Endothelial cell of umbilical vein (primary cell): ENCODE measurements around the gene PIKFYVE. TPM values are rescaled to one million over a fixed set of nuclear protein-coding genes. Genes with fewer than 3 reads are reported as not detected.

ENCODE experiments used
- BruUV-seq: library from RNA; stranded (reverse); fragments of 400-500 nt; replicated peaks from 2 replicates; lab custom pipeline; 2021; lab: Mats Ljungman, UMichigan
- CTCF ChIA-PET: fragments of 300-600, 350-600 bp; sonication (Branson Sonifier 250); formaldehyde crosslinking; loops from one replicate; lab custom pipeline; 2021; ENCODE audit warnings: antibody characterized with exemption, inconsistent platforms; lab: Charles Lee
- POLR2A ChIA-PET: fragments of 300-600, 350-600 bp; sonication (Branson Sonifier 250); formaldehyde crosslinking; loops from one replicate; lab custom pipeline; 2021; ENCODE audit warnings: antibody characterized with exemption, inconsistent platforms; lab: Charles Lee
- DNase-seq: peaks from one replicate; pipeline ENCODE4 v3.0.0-alpha.2; 2011; ENCODE audit warnings: low read depth, low spot score
- FAIRE-seq: peaks from 2 replicates; lab custom pipeline; 2011; peaks lifted over from hg19 to GRCh38; lab: Jason Lieb, UNC
- H2AFZ ChIP-seq: 2 replicates; pipeline ENCODE4 v1.6.0; 2012; ENCODE audit warnings: low read depth, low read length, control low read depth, inconsistent platforms
- H3K27ac ChIP-seq: 2 replicates; pipeline ENCODE4 v1.5.1; 2011; ENCODE audit warnings: low read depth, mild to moderate bottlenecking, control low read depth, low read length, moderate library complexity; ENCODE audit not compliant: insufficient read depth
- H3K27me3 ChIP-seq, 2 experiments: 2 replicates each; pipeline versions ENCODE4 v1.6.0 to v1.6.1; 2011; ENCODE audit warnings: low read length in 2 of 2, mixed read lengths in 1 of 2; ENCODE audit not compliant: control insufficient read depth in 2 of 2, insufficient read depth in 2 of 2
- H3K36me3 ChIP-seq, 2 experiments: 2 replicates in 1 of 2; 3 replicates in 1 of 2; pipeline ENCODE4 v1.5.1; 2011; ENCODE audit warnings: low read length in 2 of 2, mild to moderate bottlenecking in 1 of 2, moderate library complexity in 1 of 2; ENCODE audit not compliant: control insufficient read depth in 2 of 2, insufficient read depth in 2 of 2; ENCODE audit errors: extremely low read depth in 1 of 2
- H3K4me1 ChIP-seq: 3 replicates; pipeline ENCODE4 v1.5.1; 2011; ENCODE audit warnings: mild to moderate bottlenecking, low read length; ENCODE audit not compliant: control insufficient read depth, insufficient read depth; ENCODE audit errors: extremely low read depth
- H3K4me2 ChIP-seq: 2 replicates; pipeline ENCODE4 v1.6.1; 2011; ENCODE audit warnings: low read length, control low read depth, mixed read lengths; ENCODE audit not compliant: insufficient read depth
- H3K4me3 ChIP-seq, 3 experiments: fragments of 200-600 bp in 1 of 3; sonication (generic), shearing (Covaris generic) in 1 of 3; replicated peaks in 1 of 3; 2 replicates each; pipeline ENCODE4 v1.5.1; 2011 to 2016; ENCODE audit warnings: control low read depth in 3 of 3, low read length in 3 of 3, mild to moderate bottlenecking in 2 of 3, inconsistent platforms in 1 of 3, low read depth in 1 of 3, moderate library complexity in 1 of 3; ENCODE audit not compliant: insufficient read depth in 1 of 3
- H3K79me2 ChIP-seq: 2 replicates; pipeline ENCODE4 v1.6.0; 2012; ENCODE audit warnings: low read length, inconsistent platforms; ENCODE audit not compliant: control insufficient read depth, insufficient read depth
- H3K9ac ChIP-seq: replicated peaks from 2 replicates; pipeline ENCODE3; 2011; ENCODE audit warnings: low read length, control low read depth; ENCODE audit not compliant: insufficient read depth; ENCODE audit errors: extremely low read depth
- H3K9me1 ChIP-seq: replicated peaks from 3 replicates; pipeline ENCODE4 v1.6.0; 2011; ENCODE audit warnings: mild to moderate bottlenecking, low read length; ENCODE audit not compliant: control insufficient read depth, insufficient read depth; ENCODE audit errors: extremely low read depth
- H3K9me3 ChIP-seq: replicated peaks from 2 replicates; pipeline ENCODE4 v1.5.1; 2012; ENCODE audit warnings: low read length, inconsistent platforms; ENCODE audit not compliant: control insufficient read depth, insufficient read depth
- H4K20me1 ChIP-seq: replicated peaks from 2 replicates; pipeline ENCODE3; 2011; ENCODE audit warnings: mild to moderate bottlenecking, low read length; ENCODE audit not compliant: control insufficient read depth, insufficient read depth; ENCODE audit errors: extremely low read depth
- CTCF ChIP-seq, 2 donors: IDR thresholded peaks; 1 replicate in 1 of 2; 2 replicates in 1 of 2; pipeline ENCODE4 v1.5.1; 2011; ENCODE audit warnings: low read length in 2 of 2, mild to moderate bottlenecking in 2 of 2, moderate library complexity in 2 of 2, control low read depth in 1 of 2, inconsistent platforms in 1 of 2, low read depth in 1 of 2; ENCODE audit not compliant: insufficient read depth in 1 of 2; ENCODE audit errors: extremely low read depth in 1 of 2
- EZH2 ChIP-seq: IDR thresholded peaks from 2 replicates; pipeline ENCODE4 v1.6.1; 2012; ENCODE audit warnings: borderline replicate concordance, low read depth, mild to moderate bottlenecking, moderate library complexity, low read length, inconsistent platforms; ENCODE audit not compliant: severe bottlenecking
- FOS ChIP-seq: IDR thresholded peaks from 2 replicates; pipeline ENCODE4 v1.6.1; 2011; ENCODE audit warnings: mild to moderate bottlenecking, low read length, moderate library complexity, borderline replicate concordance; ENCODE audit not compliant: insufficient read depth
- GATA2 ChIP-seq: IDR thresholded peaks from 2 replicates; pipeline ENCODE4 v1.7.0; 2011; ENCODE audit warnings: low read depth, mild to moderate bottlenecking, moderate library complexity, mixed read lengths, low read length; ENCODE audit not compliant: insufficient read length, insufficient read depth
- JUN ChIP-seq: IDR thresholded peaks from 2 replicates; pipeline ENCODE4 v1.6.1; 2011; ENCODE audit warnings: borderline replicate concordance, low read depth; ENCODE audit not compliant: insufficient read length, insufficient read depth
- MAX ChIP-seq: IDR thresholded peaks from 2 replicates; pipeline ENCODE4 v1.6.1; 2011; ENCODE audit not compliant: insufficient read depth, insufficient read length
- MYC ChIP-seq: IDR thresholded peaks from one replicate; pipeline ENCODE4 v1.6.1; 2011; ENCODE audit warnings: mild to moderate bottlenecking, low read depth, low read length
- POLR2A ChIP-seq: IDR thresholded peaks from 2 replicates; pipeline ENCODE4 v1.6.1; 2012; ENCODE audit warnings: low read depth, mild to moderate bottlenecking, control low read depth, low read length
- POLR2AphosphoS5 ChIP-seq: IDR thresholded peaks from 2 replicates; pipeline ENCODE4 v1.6.1; 2012; ENCODE audit warnings: low read depth, mild to moderate bottlenecking, control low read depth, low read length, moderate library complexity; ENCODE audit not compliant: insufficient read depth
- dilution Hi-C: fragments of 300-500 bp; cut with MboI; formaldehyde crosslinking; loops from one replicate; pipeline ENCODE4 v1.15.0; 2019; ENCODE audit warnings: low sequenced_read_pairs; ENCODE audit not compliant: extremely low pct_ligation_motif_present
- intact Hi-C: fragments of 100-400 bp; cut with micrococcal nuclease; formaldehyde crosslinking; loops from one replicate; pipeline ENCODE4 v1.10.0; 2022
- polyA plus RNA-seq, 4 experiments: library from polyadenylated mRNA; depleted of rRNA in 3 of 4; stranded (reverse) in 3 of 4; unstranded in 1 of 4; fragments of >200 nt; gene quantifications; 2 replicates each; pipeline versions ENCODE4 v1.2.1 to v1.2.3, GENCODE V29; 2011 to 2012; ENCODE audit warnings: missing spikeins in 1 of 4
- total RNA-seq: library from RNA; stranded (reverse); gene quantifications from 2 replicates; pipeline ENCODE4 v1.2.3, GENCODE V29; 2021

The PIKFYVE gene
- total and polyA plus RNA-seq, 2 donors (not counting 3 experiments of a cell fraction or from before 2014, with no cell fraction given) = 9.0 to 28.2 TPM

GRCh38 chr2:208240619-208241209 is 25.3 kb upstream of the PIKFYVE start:
- ChIA-PET CTCF (interaction anchor here (1.4 to 1.5 kb wide), 2 partner anchors 14 to 15 kb away, joined by 3 to 5 read pairs; partner anchors contain the start of gene IDH1), POLR2A (no interaction called here)
- Histone ChIP-seq H3K9me1 (no peaks in the 10 kb centered on the region), H3K27me3 (no peaks in the 10 kb centered on the region), H3K9me3 (no peaks in the 10 kb centered on the region), H3K4me3 (no peak overlapping the region), H3K27ac (no peak overlapping the region), H3K9ac (no peak overlapping the region), H3K36me3 (peaks cover 8 to 24% of the 10 kb centered on the region in 2 experiments), H3K4me2 (no peak overlapping the region), H2AFZ (no peak overlapping the region), H3K79me2 (no peaks in the 10 kb centered on the region), H4K20me1 (no peaks in the 10 kb centered on the region), H3K4me1 (no peaks in the 10 kb centered on the region)
- intact Hi-C loops (no loop called here), dilution Hi-C loops (no loop called here)
- DNase-seq = no peak
- no TSS peak for BruUV-seq
- no peak for TF ChIP-seq CTCF (IDR thresholded peaks at IDR 0.05; ENCODE audit: extremely low read depth in 1 of 2, insufficient read depth in 1 of 2, low read depth in 1 of 2, low read length in 2 of 2)
- no peak for FAIRE-seq

DNA sequence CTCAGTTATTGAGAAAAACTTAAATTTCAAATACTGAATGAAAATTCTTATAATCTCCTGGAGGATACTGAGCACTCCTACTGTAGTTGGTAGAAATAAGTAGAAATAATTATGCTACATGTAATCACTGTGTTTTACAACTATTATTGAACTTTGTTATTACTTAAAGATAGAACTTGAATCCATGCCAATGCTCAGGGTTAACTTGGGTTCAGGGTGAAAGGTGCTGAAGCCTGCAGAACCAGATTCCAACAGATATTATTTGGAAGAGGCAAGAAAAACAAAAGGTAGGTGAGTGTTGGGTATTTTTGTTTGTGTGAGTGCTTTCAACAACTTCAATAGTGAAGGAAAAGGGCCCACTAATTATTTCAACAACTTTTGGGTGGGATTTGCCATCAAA is 21.6 kb upstream of the PIKFYVE start:
- H3K4me2 ChIP-seq = no peak overlapping the region
- no peak overlapping the region for H3K4me3 ChIP-seq
- H3K9me3 ChIP-seq = no peaks in the 10 kb centered on the region
- no TSS peak for BruUV-seq
- intact Hi-C loops (no loop called here), dilution Hi-C loops (no loop called here)
- no peaks in the 10 kb centered on the region for H3K79me2 ChIP-seq
- ChIA-PET POLR2A (no interaction called here), CTCF (no interaction called here)
- H2AFZ ChIP-seq = no peak overlapping the region
- H4K20me1 ChIP-seq = no peaks in the 10 kb centered on the region
- no peaks in the 10 kb centered on the region for H3K27me3 ChIP-seq
- H3K27ac ChIP-seq = no peak overlapping the region
- TF ChIP-seq JUN = no peak
- TF ChIP-seq MYC = no peak
- no peak for TF ChIP-seq MAX
- no peak for TF ChIP-seq FOS
- TF ChIP-seq GATA2 = no peak
- no peak for TF ChIP-seq EZH2
- no peak for TF ChIP-seq POLR2A
- TF ChIP-seq CTCF (IDR thresholded peaks at IDR 0.05; ENCODE audit: extremely low read depth in 1 of 2, insufficient read depth in 1 of 2, low read depth in 1 of 2, low read length in 2 of 2) = no peak
- no peak for TF ChIP-seq POLR2AphosphoS5
- FAIRE-seq (no peak), DNase-seq (no peak)
- peaks cover 9 to 34% of the 10 kb centered on the region in 2 experiments for H3K36me3 ChIP-seq
- no peaks in the 10 kb centered on the region for H3K9me1 ChIP-seq
- no peaks in the 10 kb centered on the region for H3K4me1 ChIP-seq
- H3K9ac ChIP-seq = no peak overlapping the region
